Esophagus muscularis mucosa (tissue), 4 donors: Measurements from ENCODE around the gene SLC24A3. TPM values are rescaled to one million over a fixed set of nuclear protein-coding genes. Genes with fewer than 3 reads are reported as not detected.

ENCODE experiments used
- DNase-seq: peaks from one replicate; pipeline ENCODE4 v3.0.0-alpha.2; 2017; ENCODE audit errors: extremely low spot score
- H3K27ac ChIP-seq, 4 donors: fragments of 200-600 bp; sonication (generic); replicated peaks in 1 of 4; 1 replicate in 3 of 4; 2 replicates in 1 of 4; pipeline ENCODE4 v1.5.1; 2016 to 2019; ENCODE audit warnings: mild to moderate bottlenecking in 1 of 4
- H3K27me3 ChIP-seq, 4 donors: fragments of 200-600 bp; sonication (generic); one replicate each; pipeline versions ENCODE4 v1.5.1 to v1.6.0; 2016 to 2019
- H3K36me3 ChIP-seq, 4 donors: fragments of 200-600 bp; sonication (generic); one replicate each; pipeline ENCODE4 v1.5.1; 2016 to 2019
- H3K4me1 ChIP-seq, 4 donors: fragments of 200-600 bp; sonication (generic); one replicate each; pipeline ENCODE4 v1.5.1; 2016 to 2019
- H3K4me3 ChIP-seq, 4 donors: fragments of 200-600 bp; sonication (generic); 1 replicate in 2 of 4; 2 replicates in 2 of 4; pipeline ENCODE4 v1.5.1; 2016 to 2019; ENCODE audit warnings: mild to moderate bottlenecking in 4 of 4, moderate library complexity in 1 of 4
- H3K9me3 ChIP-seq, 4 donors: fragments of 200-600 bp; sonication (generic); 1 replicate in 3 of 4; 2 replicates in 1 of 4; pipeline ENCODE4 v1.5.1; 2016 to 2019
- CTCF ChIP-seq, 3 experiments: fragments of 200-600 bp in 2 of 3; fragments of 450-650 bp in 1 of 3; sonication (generic) in 2 of 3; IDR thresholded peaks; one replicate each; pipeline ENCODE4 v1.5.1; 2017 to 2019; ENCODE audit warnings: antibody characterized with exemption in 3 of 3, mild to moderate bottlenecking in 2 of 3, moderate library complexity in 1 of 3
- EP300 ChIP-seq: sonication (generic); formaldehyde crosslinking; IDR thresholded peaks from one replicate; pipeline ENCODE4 v1.6.1; 2017; ENCODE audit warnings: antibody characterized with exemption
- POLR2A ChIP-seq: fragments of 450-650 bp; IDR thresholded peaks from one replicate; pipeline ENCODE4 v1.6.1; 2017; ENCODE audit warnings: antibody characterized with exemption, moderate library complexity, mild to moderate bottlenecking, low read depth
- POLR2AphosphoS5 ChIP-seq, 2 donors: sonication (generic); formaldehyde crosslinking; IDR thresholded peaks; one replicate each; pipeline ENCODE4 v1.6.1; 2017; ENCODE audit warnings: antibody characterized with exemption in 2 of 2
- WGBS: methylation state at CpG from one replicate; pipeline ENCODE4 v1.1.5; 2018; 5-methylcytosine and 5-hydroxymethylcytosine counted together
- intact Hi-C: fragments of 100-400 bp; cut with DNase I; formaldehyde crosslinking; loops from one replicate; pipeline ENCODE4 v1.15.1; 2023
- total RNA-seq, 4 donors: library from RNA; depleted of rRNA; stranded (reverse); fragments of >200 nt; gene quantifications; one replicate each; pipeline versions ENCODE4 v1.1.0 to v1.2.1, GENCODE V29; 2016

Gene SLC24A3
- total RNA-seq, 4 donors from 2014 or later = 4.6 to 11.5 (median 6.6) TPM

GRCh38 chr20:19397226-19397625 lies 184.8 kb downstream of the SLC24A3 start:
- H3K27me3 ChIP-seq = no peaks in the 10 kb centered on the region
- intact Hi-C loops = no loop called here
- DNase-seq = no peak

GRCh38 chr20:19397666-19398065 lies 185.2 kb downstream of the SLC24A3 start:
- WGBS = 57% methylated on average over 1 of the region's 1 CpG
- Histone ChIP-seq H3K9me3 (peaks cover 0 to 9% (median 2%) of the 10 kb centered on the region in 4 donors), H3K4me3 (no peak overlapping the region), H3K27me3 (no peaks in the 10 kb centered on the region), H3K4me1 (no peaks in the 10 kb centered on the region), H3K27ac (no peak overlapping the region), H3K36me3 (no peaks in the 10 kb centered on the region)
- DNase-seq = no peak
- intact Hi-C loops = no loop called here
- no peak for TF ChIP-seq EP300
- TF ChIP-seq POLR2AphosphoS5 (IDR thresholded peaks at IDR 0.05) = no peak
- TF ChIP-seq CTCF (IDR thresholded peaks at IDR 0.05) = no peak

More at GRCh38 chr20:19397226-19397625, 184.8 kb downstream of the SLC24A3 start:
- Histone ChIP-seq H3K9me3 (peaks cover 0 to 9% (median 2%) of the 10 kb centered on the region in 4 donors), H3K27ac (no peak overlapping the region), H3K36me3 (no peaks in the 10 kb centered on the region), H3K4me1 (no peaks in the 10 kb centered on the region), H3K4me3 (no peak overlapping the region)
- TF ChIP-seq POLR2A = no peak
- no peak for TF ChIP-seq POLR2AphosphoS5 (IDR thresholded peaks at IDR 0.05)
- no peak for TF ChIP-seq EP300
- no peak for TF ChIP-seq CTCF (IDR thresholded peaks at IDR 0.05)
- WGBS = 90% methylated on average over 3 of the region's 3 CpGs

- H3K27me3 ChIP-seq = no peaks in the 10 kb centered on the region
- no peak for TF ChIP-seq POLR2AphosphoS5 (IDR thresholded peaks at IDR 0.05)
- TF ChIP-seq EP300 = no peak
- no peak for TF ChIP-seq POLR2A
- TF ChIP-seq CTCF (IDR thresholded peaks at IDR 0.05) = no peak
Observed at GRCh38 chr20:19401096-19401495, 188.7 kb downstream of the SLC24A3 start.

GRCh38 chr20:19403549-19403948 lies 191.1 kb downstream of the SLC24A3 start:
- DNase-seq = peak; percentile 72
- no peak overlapping the region for H3K27ac ChIP-seq
- no peaks in the 10 kb centered on the region for H3K27me3 ChIP-seq
- H3K9me3 ChIP-seq = peaks cover 0 to 3% (median 2%) of the 10 kb centered on the region in 4 donors
- TF ChIP-seq POLR2A (no peak), EP300 (no peak), CTCF (IDR thresholded peaks at IDR 0.05) (no peak), POLR2AphosphoS5 (IDR thresholded peaks at IDR 0.05) (no peak)
- no peaks in the 10 kb centered on the region for H3K4me1 ChIP-seq
- no peak overlapping the region for H3K4me3 ChIP-seq
- intact Hi-C loops = no loop called here
- H3K36me3 ChIP-seq = no peaks in the 10 kb centered on the region
- 92% methylated on average over 4 of the region's 4 CpGs for WGBS

More at GRCh38 chr20:19401096-19401495, 188.7 kb downstream of the SLC24A3 start:
- H3K36me3 ChIP-seq = no peaks in the 10 kb centered on the region
- H3K9me3 ChIP-seq = peaks cover 0 to 9% (median 2%) of the 10 kb centered on the region in 4 donors
- 61% methylated on average over 4 of the region's 4 CpGs for WGBS
- intact Hi-C loops = no loop called here
- no peaks in the 10 kb centered on the region for H3K4me1 ChIP-seq
- H3K27ac ChIP-seq = no peak overlapping the region
- peak; percentile 68 for DNase-seq
- no peak overlapping the region for H3K4me3 ChIP-seq

- H3K27me3 ChIP-seq = no peaks in the 10 kb centered on the region
- H3K9me3 ChIP-seq = no peaks in the 10 kb centered on the region
- no peaks in the 10 kb centered on the region for H3K36me3 ChIP-seq
- no peak overlapping the region for H3K27ac ChIP-seq
- peak; percentile 77 for DNase-seq
- no peaks in the 10 kb centered on the region for H3K4me1 ChIP-seq
- intact Hi-C loops = no loop called here
- 87% methylated on average over 3 of the region's 3 CpGs for WGBS
- no peak overlapping the region for H3K4me3 ChIP-seq
- TF ChIP-seq POLR2AphosphoS5 (IDR thresholded peaks at IDR 0.05) = no peak
- TF ChIP-seq EP300 = no peak
- no peak for TF ChIP-seq CTCF (IDR thresholded peaks at IDR 0.05)
- no peak for TF ChIP-seq POLR2A
Observed at GRCh38 chr20:19404826-19405225, 192.4 kb downstream of the SLC24A3 start.
